Astrocyte of the cerebellum (primary cell): ENCODE data around the gene CCDC194.

Experiments used
- DNase-seq: peaks from one replicate; pipeline ENCODE4 v3.0.0-alpha.2; 2011; ENCODE audit warnings: low read depth
- H3K4me3 ChIP-seq: 2 replicates; pipeline ENCODE4 v1.5.1; 2011; ENCODE audit warnings: mild to moderate bottlenecking, low read depth, low read length, moderate library complexity
- in situ Hi-C: cut with HindIII; loops from 2 replicates; pipeline ENCODE4 v1.10.0; 2017; ENCODE audit warnings: low sequenced_read_pairs
- TF ChIP-seq, protein P1 (sequence below): IDR thresholded peaks from 2 replicates; pipeline ENCODE4 v1.5.1; 2012; ENCODE audit warnings: low read length, low read depth, moderate library complexity, mild to moderate bottlenecking; ENCODE audit errors: missing control alignments

CCDC194 gene

DNA sequence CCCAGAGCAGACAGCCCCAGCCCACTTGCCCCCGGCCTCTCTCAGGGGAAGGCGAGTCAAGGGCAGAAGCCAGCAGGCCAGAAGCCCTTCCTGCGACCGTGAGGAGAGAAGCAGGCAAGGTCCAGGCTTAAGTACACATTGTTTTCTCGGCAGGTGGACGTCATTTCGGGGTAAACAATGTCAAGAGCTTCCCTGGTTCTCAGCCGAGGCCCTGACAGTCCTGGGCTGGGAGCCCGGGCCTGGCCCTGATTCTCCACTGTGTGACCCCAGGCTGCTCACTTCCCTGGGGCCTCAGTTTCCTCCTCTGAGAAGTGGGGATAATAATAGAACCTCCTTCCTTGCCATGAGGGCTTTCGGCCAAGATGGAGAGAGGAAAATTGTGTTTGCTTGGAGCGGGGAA, 36.3 kb downstream of the CCDC194 start:
- in situ Hi-C loops, result no loop called here
- TF ChIP-seq, protein P1, sequence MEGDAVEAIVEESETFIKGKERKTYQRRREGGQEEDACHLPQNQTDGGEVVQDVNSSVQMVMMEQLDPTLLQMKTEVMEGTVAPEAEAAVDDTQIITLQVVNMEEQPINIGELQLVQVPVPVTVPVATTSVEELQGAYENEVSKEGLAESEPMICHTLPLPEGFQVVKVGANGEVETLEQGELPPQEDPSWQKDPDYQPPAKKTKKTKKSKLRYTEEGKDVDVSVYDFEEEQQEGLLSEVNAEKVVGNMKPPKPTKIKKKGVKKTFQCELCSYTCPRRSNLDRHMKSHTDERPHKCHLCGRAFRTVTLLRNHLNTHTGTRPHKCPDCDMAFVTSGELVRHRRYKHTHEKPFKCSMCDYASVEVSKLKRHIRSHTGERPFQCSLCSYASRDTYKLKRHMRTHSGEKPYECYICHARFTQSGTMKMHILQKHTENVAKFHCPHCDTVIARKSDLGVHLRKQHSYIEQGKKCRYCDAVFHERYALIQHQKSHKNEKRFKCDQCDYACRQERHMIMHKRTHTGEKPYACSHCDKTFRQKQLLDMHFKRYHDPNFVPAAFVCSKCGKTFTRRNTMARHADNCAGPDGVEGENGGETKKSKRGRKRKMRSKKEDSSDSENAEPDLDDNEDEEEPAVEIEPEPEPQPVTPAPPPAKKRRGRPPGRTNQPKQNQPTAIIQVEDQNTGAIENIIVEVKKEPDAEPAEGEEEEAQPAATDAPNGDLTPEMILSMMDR, result no peak
- no peak overlapping the region for H3K4me3 ChIP-seq
- DNase-seq, result no peak

DNA sequence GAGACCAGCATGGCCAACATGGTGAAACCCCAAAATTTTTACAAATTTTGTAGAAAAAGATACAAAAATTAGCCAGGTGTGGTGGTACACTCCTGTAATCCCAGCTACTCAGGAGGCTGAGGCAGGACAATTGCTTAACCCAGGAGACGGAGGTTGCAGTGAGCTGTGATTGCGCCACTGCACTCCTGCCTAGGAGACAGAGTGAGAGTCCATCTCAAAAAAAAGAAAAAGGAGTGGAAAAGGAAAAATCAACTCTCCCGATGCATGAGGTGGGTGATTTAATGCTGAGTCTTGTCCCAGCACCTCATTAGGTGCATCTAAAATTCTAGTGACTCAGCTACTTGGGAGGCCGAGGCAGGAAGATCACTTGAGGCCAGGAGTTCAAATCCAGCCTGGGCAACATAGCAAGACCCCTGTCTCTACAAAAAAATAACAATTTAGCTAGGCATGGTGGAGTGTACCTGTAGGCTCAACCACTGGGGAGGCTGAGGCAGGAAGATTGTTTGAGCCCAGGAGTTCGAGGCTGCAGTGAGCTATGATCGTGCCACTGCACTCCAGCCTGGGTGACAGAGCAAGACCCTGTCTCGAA, 36.8 kb downstream of the CCDC194 start:
- DNase-seq, result no peak
- H3K4me3 ChIP-seq, result no peak overlapping the region
- in situ Hi-C loops, result no loop called here
- TF ChIP-seq, protein P1, result no peak

DNA sequence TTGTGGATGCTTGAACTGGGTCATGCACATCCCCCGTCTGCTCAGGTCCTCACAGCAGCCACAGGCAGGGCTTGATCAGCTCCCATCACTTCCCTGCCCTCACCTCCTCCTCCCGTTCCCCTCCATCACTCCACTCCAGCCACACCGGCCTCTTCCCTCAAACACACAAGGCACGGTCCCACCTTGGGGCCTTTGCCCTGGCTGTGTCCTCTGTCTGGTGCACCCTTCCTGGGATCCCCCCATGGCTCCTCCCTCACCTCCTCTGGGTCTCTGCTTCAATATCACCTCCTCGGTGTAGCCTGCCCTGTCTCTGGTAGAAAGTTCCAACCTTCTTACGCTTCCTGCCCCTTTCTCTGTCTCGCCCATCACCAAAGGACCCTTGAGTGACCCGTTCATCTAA, 40.6 kb downstream of the CCDC194 start:
- TF ChIP-seq, protein P1, result no peak
- no peak for DNase-seq
- no peak overlapping the region for H3K4me3 ChIP-seq
- in situ Hi-C loops, result no loop called here

DNA sequence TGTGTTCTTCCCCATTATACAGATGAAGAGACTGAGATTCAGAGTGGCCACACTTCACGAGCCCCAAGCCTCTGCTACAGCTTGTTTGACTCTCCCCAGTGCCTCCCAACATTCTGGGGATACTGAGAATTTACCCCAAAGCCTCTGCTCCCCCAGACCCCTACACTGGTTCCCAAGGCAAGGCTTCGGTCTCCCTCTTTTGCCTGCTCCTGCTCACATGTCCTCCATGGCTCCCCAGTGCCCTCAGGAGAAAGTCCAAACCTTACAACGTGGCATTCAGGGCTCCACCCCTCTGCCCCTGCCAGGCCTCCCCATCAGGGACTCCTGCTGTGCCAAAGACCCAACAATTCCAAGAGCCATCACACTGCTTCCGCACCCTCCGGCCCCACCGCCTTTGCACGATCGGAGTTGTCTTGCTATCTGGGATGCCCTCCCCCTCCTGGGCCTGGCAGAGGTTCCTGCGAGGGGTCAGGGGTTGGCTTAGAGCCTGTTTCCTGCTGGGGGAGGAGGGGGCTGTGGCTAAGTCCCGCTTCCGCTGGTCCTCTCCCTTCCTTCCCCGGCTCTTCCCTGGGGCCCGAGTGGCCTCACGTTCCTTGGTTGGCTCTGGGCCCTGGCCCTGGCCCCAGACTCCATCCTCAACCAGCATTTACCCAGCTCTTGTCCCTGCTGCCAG, 41.3 kb downstream of the CCDC194 start:
- H3K4me3 ChIP-seq, result no peak overlapping the region
- TF ChIP-seq, protein P1, result no peak
- in situ Hi-C loops, result no loop called here
- DNase-seq, result no peak

DNA sequence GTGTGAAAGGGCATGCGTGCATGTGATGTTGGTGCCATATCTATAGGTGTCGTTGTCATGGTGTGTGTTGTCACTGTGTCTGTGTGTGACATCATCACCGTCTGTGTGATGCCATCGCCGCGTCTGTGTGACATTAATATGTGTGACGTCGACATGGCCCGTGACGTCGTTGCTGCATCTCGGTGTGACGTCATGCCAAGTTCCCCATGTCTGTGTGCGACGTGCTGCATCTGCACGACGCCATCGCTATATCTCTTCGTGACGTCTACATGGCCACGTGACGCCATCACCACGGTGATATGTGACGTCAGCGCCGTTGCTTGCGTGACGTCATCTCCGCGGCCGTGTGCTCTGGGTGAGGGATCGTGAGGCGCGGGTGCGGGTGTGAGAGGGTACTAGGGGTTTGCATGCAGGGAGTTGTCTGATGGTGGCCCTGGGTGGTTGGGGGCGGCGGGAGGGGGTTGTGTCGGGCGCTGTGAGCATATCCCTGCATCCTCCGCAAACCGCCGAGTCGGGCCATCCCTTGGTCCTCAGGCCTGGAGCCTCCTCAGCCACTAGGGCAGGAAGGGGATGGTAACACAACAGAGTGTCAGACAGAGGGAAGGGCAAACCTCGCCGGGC, 42.1 kb downstream of the CCDC194 start:
- in situ Hi-C loops, result no loop called here
- DNase-seq, result no peak
- TF ChIP-seq, protein P1, result no peak

DNA sequence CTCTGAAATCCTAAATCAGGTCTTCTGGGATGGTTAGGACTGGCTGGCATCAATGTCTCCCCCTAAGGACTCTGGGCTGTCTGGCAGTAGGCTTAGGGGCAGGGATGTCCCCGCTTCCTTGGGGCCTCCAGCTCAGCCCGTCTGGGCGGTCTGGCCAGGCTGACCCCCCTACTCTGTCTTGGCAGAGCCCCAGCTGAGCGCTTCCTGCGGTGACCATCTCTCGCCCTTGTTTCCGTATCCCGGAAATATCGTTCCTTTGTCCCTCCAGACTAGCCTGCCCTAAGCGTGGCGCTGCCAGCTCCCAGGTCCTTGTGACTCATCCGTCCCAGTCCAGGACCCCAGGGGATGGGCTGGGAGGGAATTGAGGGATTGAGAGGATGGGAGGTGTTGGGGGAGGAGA, 45.3 kb downstream of the CCDC194 start:
- in situ Hi-C loops, result no loop called here
- H3K4me3 ChIP-seq, result peak overlapping the region; percentile 2
- DNase-seq, result peak; percentile 38
- TF ChIP-seq, protein P1, result no peak

More for the DNA sequence above, 42.1 kb downstream of the CCDC194 start:
- no peak overlapping the region for H3K4me3 ChIP-seq
